HG03575 (cell line): Measurements from ENCODE around the gene NPY5R.

ENCODE experiments used
- ATAC-seq: cut with Tn5 transposase; IDR thresholded peaks from one replicate; pipeline ENCODE4 v1.9.1; 2021; ENCODE audit not compliant: unreplicated experiment, insufficient number of reproducible peaks, low FRiP score; ENCODE audit errors: extremely low read depth

The NPY5R gene

GRCh38 chr4:163382178-163382869 lies 38.6 kb downstream of the NPY5R start:
- no peak for ATAC-seq

DNA sequence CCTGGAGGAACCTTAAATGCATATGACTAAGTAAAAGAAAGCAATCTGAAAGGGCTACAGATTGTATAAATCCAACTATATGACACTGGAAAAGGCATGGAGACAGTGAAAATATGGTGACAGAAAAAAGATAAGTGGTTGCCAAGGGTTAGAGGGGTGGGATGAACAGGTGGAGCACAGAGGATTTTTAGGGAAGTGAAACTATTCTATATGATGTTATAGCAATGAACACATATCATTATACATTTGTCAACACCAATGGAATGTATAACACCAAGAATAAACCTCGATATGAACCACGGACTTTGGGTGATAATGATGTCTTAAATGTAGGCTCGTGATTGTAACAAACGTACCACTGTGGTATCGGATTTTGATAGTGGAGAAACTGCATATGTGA lies 40.7 kb downstream of the NPY5R start:
- no peak for ATAC-seq

DNA sequence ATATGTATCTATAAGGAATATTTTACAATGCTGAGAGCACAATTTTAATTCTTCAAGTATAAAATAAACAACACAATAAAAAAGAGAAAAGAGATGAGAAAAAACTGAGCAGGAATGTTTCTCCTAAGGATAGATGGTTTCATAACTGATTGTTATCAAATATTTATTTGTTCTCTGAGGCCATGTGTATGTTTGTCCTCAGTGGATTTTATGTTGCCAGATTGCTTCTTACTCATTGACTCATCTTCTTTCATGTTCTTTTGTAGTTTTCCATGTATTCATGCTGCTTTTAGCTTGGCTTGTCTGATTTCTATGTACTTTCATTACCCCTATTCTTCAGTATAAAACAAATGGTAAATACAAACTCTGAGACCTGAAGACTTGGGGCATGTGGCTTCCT lies 41.2 kb downstream of the NPY5R start:
- no peak for ATAC-seq

GRCh38 chr4:163385466-163385865 lies 41.8 kb downstream of the NPY5R start:
- no peak for ATAC-seq

GRCh38 chr4:163391756-163392155 lies 48.1 kb downstream of the NPY5R start:
- ATAC-seq: no peak

- no peak for ATAC-seq
Measured at GRCh38 chr4:163392328-163392727, 48.6 kb downstream of the NPY5R start.

- no peak for ATAC-seq
Measured at GRCh38 chr4:163393471-163393870, 49.8 kb downstream of the NPY5R start.

DNA sequence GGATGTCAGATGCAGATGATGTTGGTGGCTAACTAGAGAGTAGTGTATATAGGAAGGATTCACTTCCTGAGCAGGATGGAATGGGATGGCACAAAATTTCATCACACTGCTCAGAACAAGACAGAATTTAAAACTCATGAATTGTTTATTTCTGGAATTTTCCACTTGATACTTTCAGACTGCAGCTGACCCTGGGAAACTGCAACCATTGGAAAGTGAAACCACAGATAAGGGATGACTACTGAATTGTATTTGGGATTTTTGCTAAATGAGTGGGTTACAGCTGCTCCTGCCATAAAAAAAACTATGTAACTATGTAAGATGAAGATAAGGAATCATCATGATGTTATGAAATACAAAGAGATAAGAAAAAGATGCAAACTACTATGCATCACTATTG lies 51.4 kb downstream of the NPY5R start:
- ATAC-seq: no peak

GRCh38 chr4:163395758-163396157 lies 52.1 kb downstream of the NPY5R start:
- ATAC-seq: no peak

GRCh38 chr4:163398238-163398637 lies 54.5 kb downstream of the NPY5R start:
- ATAC-seq: no peak

DNA sequence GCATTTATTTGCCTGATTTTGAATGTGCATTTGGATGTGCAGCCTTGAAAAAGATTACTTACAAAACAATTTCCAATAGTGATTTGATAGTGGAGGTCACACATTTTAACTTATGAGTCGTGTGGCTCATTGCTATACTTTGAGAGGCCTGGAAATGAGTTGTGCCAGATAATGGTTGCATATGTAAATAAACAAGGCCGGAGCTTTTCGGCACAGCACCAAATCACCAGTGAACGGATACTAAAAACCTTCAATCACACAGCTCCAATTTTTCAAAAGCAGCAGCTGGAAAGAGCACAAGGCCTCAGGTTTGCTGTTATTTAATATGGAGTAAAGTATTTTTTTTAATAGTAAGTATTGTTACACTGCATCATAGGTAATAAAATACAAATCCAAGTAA lies 57.2 kb downstream of the NPY5R start:
- ATAC-seq: no peak
